HEK293 (cell line): Measurements from ENCODE around the gene PITPNC1.
A peak's percentile ranks its signal among the peaks of the same experiment; 100 is the strongest.

Source experiments
- CTCF ChIA-PET: fragments of 350-600 bp; formaldehyde crosslinking; extraction: SDS; loops from one replicate; lab custom pipeline; 2021; ENCODE audit warnings: antibody characterized with exemption; lab: Yijun Ruan, JAX
- POLR2A ChIA-PET: fragments of 300-600 bp; formaldehyde crosslinking; extraction: SDS; loops from one replicate; lab custom pipeline; 2020; ENCODE audit warnings: antibody characterized with exemption, inconsistent platforms; lab: Yijun Ruan, JAX
- H3K27ac ChIP-seq: fragments of 200-500 bp; sonication (Bioruptor generic); 2 replicates; pipeline ENCODE4 v1.5.1; 2014; ENCODE audit warnings: low read depth, low read length, control low read depth, inconsistent platforms; ENCODE audit errors: extremely low read depth
- H3K36me3 ChIP-seq, 2 experiments: fragments of 200-500 bp in 1 of 2; sonication (Bioruptor generic) in 1 of 2; 1 replicate in 1 of 2; 2 replicates in 1 of 2; pipeline ENCODE4 v1.5.1; 2014 to 2017; ENCODE audit warnings: inconsistent platforms in 2 of 2, low read length in 2 of 2; ENCODE audit not compliant: control insufficient read depth in 2 of 2, insufficient read depth in 1 of 2
- H3K4me1 ChIP-seq: fragments of 200-500 bp; sonication (Bioruptor generic); 2 replicates; pipeline ENCODE4 v1.5.1; 2014; ENCODE audit warnings: mild to moderate bottlenecking, low read length, inconsistent platforms; ENCODE audit not compliant: control insufficient read depth, insufficient read depth
- H3K4me3 ChIP-seq: 2 replicates; pipeline ENCODE4 v1.5.1; 2011; ENCODE audit warnings: low read depth, mild to moderate bottlenecking, control low read depth, low read length, moderate library complexity
- H3K9me3 ChIP-seq: fragments of 200-500 bp; sonication (Bioruptor generic); 2 replicates; pipeline ENCODE4 v1.5.1; 2014; ENCODE audit warnings: low read depth, low read length, inconsistent platforms; ENCODE audit not compliant: control insufficient read depth, insufficient read depth
- BCL11A ChIP-seq: fragments of 450-650 bp; formaldehyde crosslinking; IDR thresholded peaks from 2 replicates; pipeline ENCODE4 v1.5.1; 2016; ENCODE audit warnings: low read depth, missing biosample characterization, missing genetic modification characterization
- GFI1B ChIP-seq: fragments of 450-650 bp; formaldehyde crosslinking; IDR thresholded peaks from 2 replicates; pipeline ENCODE4 v1.5.1; 2016; ENCODE audit warnings: missing biosample characterization, missing genetic modification characterization
- KLF16 ChIP-seq: fragments of 450-650 bp; formaldehyde crosslinking; IDR thresholded peaks from 2 replicates; pipeline ENCODE4 v1.5.1; 2017; ENCODE audit warnings: missing biosample characterization, missing genetic modification characterization
- PATZ1 ChIP-seq: fragments of 450-650 bp; formaldehyde crosslinking; IDR thresholded peaks from 2 replicates; pipeline ENCODE4 v1.5.1; 2016; ENCODE audit warnings: missing biosample characterization, missing genetic modification characterization
- PRDM4 ChIP-seq: fragments of 450-650 bp; formaldehyde crosslinking; IDR thresholded peaks from 2 replicates; pipeline ENCODE4 v1.5.1; 2017; ENCODE audit warnings: missing biosample characterization, missing genetic modification characterization
- REST ChIP-seq: fragments of 450-650 bp; formaldehyde crosslinking; IDR thresholded peaks from 2 replicates; pipeline ENCODE4 v1.5.1; 2016; ENCODE audit warnings: missing biosample characterization, missing genetic modification characterization
- SCRT2 ChIP-seq: fragments of 450-650 bp; formaldehyde crosslinking; IDR thresholded peaks from 2 replicates; pipeline ENCODE4 v1.5.1; 2016; ENCODE audit warnings: missing biosample characterization, missing genetic modification characterization
- ZIC2 ChIP-seq: fragments of 450-650 bp; formaldehyde crosslinking; IDR thresholded peaks from 2 replicates; pipeline ENCODE4 v1.5.1; 2016; ENCODE audit warnings: missing biosample characterization, missing genetic modification characterization
- ZNF112 ChIP-seq: fragments of 450-650 bp; formaldehyde crosslinking; IDR thresholded peaks from 2 replicates; pipeline ENCODE4 v1.5.0; 2017; ENCODE audit warnings: missing biosample characterization, missing genetic modification characterization
- ZNF146 ChIP-seq: fragments of 450-650 bp; formaldehyde crosslinking; IDR thresholded peaks from 2 replicates; pipeline ENCODE4 v1.5.1; 2016; ENCODE audit warnings: missing biosample characterization, missing genetic modification characterization
- ZNF169 ChIP-seq: fragments of 450-650 bp; formaldehyde crosslinking; IDR thresholded peaks from 2 replicates; pipeline ENCODE4 v1.5.1; 2016; ENCODE audit warnings: missing biosample characterization, missing genetic modification characterization
- ZNF175 ChIP-seq: fragments of 450-650 bp; formaldehyde crosslinking; IDR thresholded peaks from 2 replicates; pipeline ENCODE4 v1.5.1; 2016; ENCODE audit warnings: missing biosample characterization, missing genetic modification characterization
- ZNF18 ChIP-seq: fragments of 450-650 bp; formaldehyde crosslinking; IDR thresholded peaks from 2 replicates; pipeline ENCODE4 v1.5.1; 2016; ENCODE audit warnings: missing biosample characterization, missing genetic modification characterization
- ZNF23 ChIP-seq: fragments of 450-650 bp; formaldehyde crosslinking; IDR thresholded peaks from 2 replicates; pipeline ENCODE4 v1.5.1; 2016; ENCODE audit warnings: missing biosample characterization, missing genetic modification characterization, borderline replicate concordance
- ZNF335 ChIP-seq: fragments of 450-650 bp; formaldehyde crosslinking; conservative IDR thresholded peaks from 2 replicates; pipeline ENCODE4 v1.5.1; 2016; ENCODE audit warnings: missing biosample characterization, missing genetic modification characterization
- ZNF571 ChIP-seq: fragments of 450-650 bp; formaldehyde crosslinking; IDR thresholded peaks from 2 replicates; pipeline ENCODE4 v1.5.0; 2017; ENCODE audit warnings: missing biosample characterization, missing genetic modification characterization
- ZNF580 ChIP-seq: fragments of 450-650 bp; formaldehyde crosslinking; IDR thresholded peaks from 2 replicates; pipeline ENCODE4 v1.5.1; 2016; ENCODE audit warnings: missing biosample characterization, missing genetic modification characterization
- ZNF596 ChIP-seq: fragments of 450-650 bp; IDR thresholded peaks from 2 replicates; pipeline ENCODE4 v1.5.0; 2018; ENCODE audit warnings: missing biosample characterization, mild to moderate bottlenecking, missing genetic modification characterization, moderate library complexity
- ZNF747 ChIP-seq: fragments of 450-650 bp; formaldehyde crosslinking; IDR thresholded peaks from 2 replicates; pipeline ENCODE4 v1.5.1; 2016; ENCODE audit warnings: missing biosample characterization, missing genetic modification characterization
- ZNF785 ChIP-seq: fragments of 450-650 bp; formaldehyde crosslinking; IDR thresholded peaks from 2 replicates; pipeline ENCODE4 v1.5.1; 2016; ENCODE audit warnings: missing biosample characterization, missing genetic modification characterization

PITPNC1 gene

GRCh38 chr17:67488768-67489167 lies 111.7 kb downstream of the PITPNC1 start:
- no peaks in the 10 kb centered on the region for H3K36me3 ChIP-seq

GRCh38 chr17:67489273-67489672 lies 112.2 kb downstream of the PITPNC1 start:
- TF ChIP-seq GFI1B (tag by site-specific recombination) (no peak), ZNF335 (tag by site-specific recombination) (no peak), KLF16 (tag by site-specific recombination) (no peak), ZNF596 (tag by site-specific recombination) (no peak), ZNF747 (tag by site-specific recombination) (no peak), ZNF23 (tag by site-specific recombination) (no peak), ZNF169 (tag by site-specific recombination) (no peak), REST (tag by site-specific recombination) (no peak), ZNF580 (no peak)
- peaks cover 24% of the 10 kb centered on the region for H3K4me1 ChIP-seq
- H3K27ac ChIP-seq = no peak overlapping the region
- ChIA-PET POLR2A (no interaction called here), CTCF (interaction anchor here (0.6 kb wide), 1 partner anchor 93 kb away, joined by 3 read pairs; no protein-coding TSS in a partner anchor)
- H3K4me3 ChIP-seq = no peak overlapping the region
- no peaks in the 10 kb centered on the region for H3K36me3 ChIP-seq
- H3K9me3 ChIP-seq = no peaks in the 10 kb centered on the region

More at GRCh38 chr17:67488768-67489167, 111.7 kb downstream of the PITPNC1 start:
- POLR2A ChIA-PET = no interaction called here
- no peak overlapping the region for H3K4me3 ChIP-seq
- H3K9me3 ChIP-seq = no peaks in the 10 kb centered on the region
- TF ChIP-seq ZNF580 = peak; percentile 55; the same call in 1 of the 2 replicates
- TF ChIP-seq ZNF146 (tag by site-specific recombination) = peak; percentile 98
- TF ChIP-seq ZNF785 (tag by site-specific recombination) = no peak
- H3K27ac ChIP-seq = no peak overlapping the region
- H3K4me1 ChIP-seq = peaks cover 24% of the 10 kb centered on the region
- CTCF ChIA-PET = interaction anchor here (0.6 kb wide), 1 partner anchor 94 kb away, joined by 3 read pairs; no protein-coding TSS in a partner anchor

GRCh38 chr17:67490471-67490870 lies 113.4 kb downstream of the PITPNC1 start:
- ChIA-PET CTCF (interaction anchor here (0.7 to 1.2 kb wide), 3 partner anchors 9 to 139 kb away, joined by 3 to 6 read pairs (median 3); no protein-coding TSS in a partner anchor), POLR2A (no interaction called here)
- no peak overlapping the region for H3K4me3 ChIP-seq
- no peaks in the 10 kb centered on the region for H3K36me3 ChIP-seq
- H3K27ac ChIP-seq = no peak overlapping the region
- peaks cover 24% of the 10 kb centered on the region for H3K4me1 ChIP-seq
- TF ChIP-seq ZNF18 = peak; percentile 76; the same call in 1 of the 2 replicates
- TF ChIP-seq ZNF175 = no peak
- TF ChIP-seq SCRT2 (tag by site-specific recombination) = 0 out of 2 replicates have a peak, but pooled peaks have one; percentile 11
- no peak for TF ChIP-seq ZNF112 (tag by site-specific recombination)
- no peak for TF ChIP-seq ZNF571 (tag by site-specific recombination)
- TF ChIP-seq ZNF335 (tag by site-specific recombination) = peak; percentile 64
- TF ChIP-seq BCL11A (tag by site-specific recombination) = no peak
- peak; percentile 32; the same call in 1 of the 2 replicates for TF ChIP-seq ZIC2 (tag by site-specific recombination)
- TF ChIP-seq PATZ1 (tag by site-specific recombination) = 0 out of 2 replicates have a peak, but pooled peaks have one; percentile 10
- peak; percentile 48; the same call in 1 of the 2 replicates for TF ChIP-seq PRDM4 (tag by site-specific recombination)
- no peaks in the 10 kb centered on the region for H3K9me3 ChIP-seq
